Mesothelial cell of epicardium (in vitro differentiated cells): ENCODE data around the gene KYAT1. TPM values are rescaled to one million over a fixed set of nuclear protein-coding genes. Genes with fewer than 3 reads are reported as not detected.

ENCODE experiments used
- DNase-seq, 2 experiments: peaks; one replicate each; pipeline ENCODE4 v3.0.0; 2021; ENCODE audit warnings: low spot score in 2 of 2; ENCODE audit not compliant: unreplicated experiment in 2 of 2
- H3K27ac Mint-ChIP-seq: 2 replicates; pipeline ENCODE4 v1.8.0; 2021; ENCODE audit warnings: mixed read lengths
- H3K27me3 Mint-ChIP-seq: 2 replicates; pipeline ENCODE4 v1.8.0; 2021; ENCODE audit warnings: low read depth, mixed read lengths
- H3K36me3 Mint-ChIP-seq: 2 replicates; pipeline ENCODE4 v1.8.0; 2021; ENCODE audit warnings: mixed read lengths
- H3K4me1 Mint-ChIP-seq: 2 replicates; pipeline ENCODE4 v1.8.0; 2021; ENCODE audit warnings: mixed read lengths
- H3K4me3 Mint-ChIP-seq: 2 replicates; pipeline ENCODE4 v1.8.0; 2021; ENCODE audit warnings: mild to moderate bottlenecking, moderate library complexity, mixed read lengths
- H3K9me3 Mint-ChIP-seq: 2 replicates; pipeline ENCODE4 v1.8.0; 2021; ENCODE audit warnings: mixed read lengths
- CTCF ChIP-seq: fragments of 200-600 bp; sonication (generic); IDR thresholded peaks from one replicate; pipeline ENCODE4 v1.5.0; 2021; ENCODE audit warnings: antibody characterized with exemption; ENCODE audit not compliant: unreplicated experiment
- total RNA-seq: library from RNA; stranded (reverse); gene quantifications from 3 replicates; pipeline ENCODE4 v1.2.1, GENCODE V29; 2021

The KYAT1 gene
- total RNA-seq, 1 donor from 2014 or later, result 9.2 TPM

- Mint-ChIP-seq H3K9me3 (no peaks in the 10 kb centered on the region), H3K4me3 (peak within 1 kb of the TSS; percentile 95), H3K4me1 (peaks cover 8% of the 10 kb centered on the region), H3K36me3 (no peaks in the 10 kb centered on the region), H3K27me3 (no peaks in the 10 kb centered on the region), H3K27ac (peak within 1 kb of the TSS; percentile 95)
- peak; percentile 80 to 90 for DNase-seq
- no peak for TF ChIP-seq CTCF
Observed at GRCh38 chr9:128786681-128787601, 94.8 kb downstream of the KYAT1 start, which contains the start of gene TBC1D13. TBC1D13 (plus strand) TSS chr9:128787253; CDS start chr9:128787354, 101 bp downstream.

GRCh38 chr9:128785427-128785826 lies 96.3 kb downstream of the KYAT1 start:
- no peak overlapping the region for H3K4me3 Mint-ChIP-seq
- no peak for DNase-seq
- H3K27ac Mint-ChIP-seq, result no peak overlapping the region
- H3K36me3 Mint-ChIP-seq, result no peaks in the 10 kb centered on the region
- peaks cover 8% of the 10 kb centered on the region for H3K4me1 Mint-ChIP-seq
- TF ChIP-seq CTCF, result no peak
- H3K27me3 Mint-ChIP-seq, result no peaks in the 10 kb centered on the region
- H3K9me3 Mint-ChIP-seq, result peaks cover 4% of the 10 kb centered on the region

Other genes with a start within 250 kb of the KYAT1 start
- gene DYNC2I2, start 225.1 kb downstream of the KYAT1 start, total RNA-seq, result 35.2 to 38.3 TPM (median 37.2 TPM) in 3 replicates
- gene SET, start 192.7 kb downstream of the KYAT1 start, total RNA-seq, result 443 to 471 TPM (median 467 TPM) in 3 replicates
- 5.2 to 6.6 TPM (median 5.9 TPM) in 3 replicates for gene PKN3, start 179.4 kb downstream of the KYAT1 start, total RNA-seq
- 20.7 to 22.6 TPM (median 21.6 TPM) in 3 replicates for gene ZDHHC12, start 157.8 kb downstream of the KYAT1 start, total RNA-seq
- 37.2 to 39.0 TPM (median 38.7 TPM) in 3 replicates for gene ZER1, start 110.0 kb downstream of the KYAT1 start, total RNA-seq
- gene TBC1D13, start 94.7 kb downstream of the KYAT1 start, total RNA-seq, result 34.9 to 37.8 TPM (median 35.4 TPM) in 3 replicates
- gene ENDOG, start 63.5 kb downstream of the KYAT1 start, total RNA-seq, result 9.8 to 10.4 TPM (median 10.1 TPM) in 3 replicates
- 34.6 to 44.8 TPM (median 38.1 TPM) in 3 replicates for gene SPOUT1, start 52.2 kb downstream of the KYAT1 start, total RNA-seq
- gene LRRC8A, start 183 bp upstream of the KYAT1 start, total RNA-seq, result 33.9 to 35.9 TPM (median 34.6 TPM) in 3 replicates
- 22.2 to 25.4 TPM (median 24.3 TPM) in 3 replicates for gene PHYHD1, start 39.0 kb upstream of the KYAT1 start, total RNA-seq
- 16.7 to 17.0 TPM (median 16.9 TPM) in 3 replicates for gene DOLK, start 65.7 kb upstream of the KYAT1 start, total RNA-seq
- gene NUP188, start 65.7 kb upstream of the KYAT1 start, total RNA-seq, result 49.5 to 56.6 TPM (median 51.7 TPM) in 3 replicates
- gene SH3GLB2, start 146.4 kb upstream of the KYAT1 start, total RNA-seq, result 173 to 174 TPM (median 174 TPM) in 3 replicates
- 36.1 to 37.9 TPM (median 36.2 TPM) in 3 replicates for gene MIGA2, start 154.7 kb upstream of the KYAT1 start, total RNA-seq
- gene DOLPP1, start 199.2 kb upstream of the KYAT1 start, total RNA-seq, result 16.9 to 21.5 TPM (median 20.0 TPM) in 3 replicates
- gene CRAT, start 228.8 kb upstream of the KYAT1 start, total RNA-seq, result 26.4 to 27.6 TPM (median 26.4 TPM) in 3 replicates
- gene PTPA, start 229.5 kb upstream of the KYAT1 start, total RNA-seq, result 157 to 164 TPM (median 160 TPM) in 3 replicates